ENCODE results near the gene HLA-DMA.

HLA-DMA gene

DNA sequence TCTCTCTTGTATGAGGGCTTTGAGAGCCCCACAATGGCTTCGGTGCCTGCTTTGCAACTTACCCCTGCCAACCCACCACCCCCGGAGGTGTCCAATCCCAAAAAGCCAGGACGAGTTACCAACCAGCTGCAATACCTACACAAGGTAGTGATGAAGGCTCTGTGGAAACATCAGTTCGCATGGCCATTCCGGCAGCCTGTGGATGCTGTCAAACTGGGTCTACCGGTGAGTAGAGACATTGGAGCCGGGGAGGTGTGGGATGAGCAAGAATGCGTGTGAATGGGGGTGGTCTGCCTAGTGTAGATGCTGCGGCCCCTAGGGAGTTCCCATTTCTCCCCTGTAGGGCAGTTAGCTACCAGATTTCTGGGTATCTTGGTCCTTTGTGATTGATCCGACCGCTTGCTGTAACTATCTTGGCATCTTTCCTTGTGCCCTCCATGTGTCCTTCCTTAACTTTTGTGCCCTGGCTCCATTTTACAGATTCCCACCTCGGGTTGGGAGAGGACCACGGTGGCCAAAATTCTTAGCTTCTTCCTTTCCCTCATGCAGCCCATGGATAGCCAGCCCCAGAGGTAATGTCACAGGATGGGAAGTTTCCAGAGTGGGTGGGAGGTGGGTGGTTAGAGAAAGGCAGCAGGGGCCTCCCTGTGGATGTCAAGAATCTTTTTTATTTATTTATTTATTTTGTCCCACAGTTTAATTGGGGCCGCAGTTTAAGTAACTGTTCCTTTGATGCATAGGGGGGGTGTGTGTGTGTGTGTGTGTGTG, 21.8 kb upstream of the HLA-DMA start:
- no peak for DNase-seq (ENCODE audit: low spot score)

DNA sequence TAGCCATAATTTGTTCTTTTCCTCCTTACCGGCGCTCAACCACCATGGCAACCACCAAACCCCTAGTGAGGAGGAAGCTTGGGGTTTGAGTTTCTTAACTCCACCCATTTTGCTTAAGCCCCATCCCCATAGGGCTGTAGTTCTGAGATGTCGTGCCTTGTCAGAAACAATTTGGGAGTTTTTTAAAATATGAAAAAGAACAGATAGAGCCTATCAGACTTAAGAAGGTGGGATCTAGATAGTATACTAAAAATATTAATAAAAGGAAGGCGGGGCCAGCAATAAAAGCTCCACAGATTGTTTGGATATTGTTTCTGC, 21.1 kb upstream of the HLA-DMA start:
- DNase-seq (ENCODE audit: low spot score): no peak

DNA sequence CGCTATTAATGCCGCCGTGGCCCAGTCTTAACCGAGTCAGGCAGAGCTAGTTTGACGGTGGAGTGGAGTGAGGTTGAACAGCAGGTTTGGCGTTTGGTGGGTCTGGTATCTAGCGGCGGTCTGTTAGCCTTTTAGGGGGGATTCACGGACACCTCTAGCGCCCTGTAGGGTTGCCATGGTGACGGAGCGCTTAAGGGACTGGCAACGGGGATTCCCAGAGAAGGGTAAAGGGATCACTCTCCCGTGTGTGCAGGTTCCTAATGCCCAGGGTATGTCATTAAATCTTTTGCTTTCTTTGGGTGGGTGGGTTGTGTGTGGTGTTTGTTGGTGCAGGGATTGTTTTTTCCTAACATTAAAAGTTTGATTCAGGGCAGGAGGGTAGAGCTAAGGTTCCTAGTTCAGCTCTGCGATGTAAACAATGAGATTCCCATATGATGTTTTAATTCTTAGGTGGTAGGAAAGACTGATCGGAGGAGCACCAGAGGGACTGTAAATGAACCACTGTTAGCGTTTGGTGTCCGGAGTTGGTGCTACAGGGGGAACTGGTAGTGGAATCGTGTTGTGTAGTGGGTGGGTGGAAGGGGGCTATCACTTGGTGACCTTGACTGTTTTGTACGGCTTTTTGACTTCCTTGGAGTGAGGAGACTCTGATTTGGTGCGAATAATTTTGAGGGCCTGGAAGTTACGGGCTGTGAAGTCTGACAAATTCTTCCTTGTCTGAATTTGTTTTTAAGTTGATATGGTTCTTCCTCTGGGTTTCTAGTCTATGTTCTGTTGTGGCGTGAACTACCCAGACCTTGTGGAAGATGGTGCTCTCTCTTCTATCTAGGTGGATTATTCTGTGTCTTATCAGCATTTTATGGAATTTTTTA, 20.5 kb upstream of the HLA-DMA start:
- peak; percentile 74 for DNase-seq (ENCODE audit: low spot score)

DNA sequence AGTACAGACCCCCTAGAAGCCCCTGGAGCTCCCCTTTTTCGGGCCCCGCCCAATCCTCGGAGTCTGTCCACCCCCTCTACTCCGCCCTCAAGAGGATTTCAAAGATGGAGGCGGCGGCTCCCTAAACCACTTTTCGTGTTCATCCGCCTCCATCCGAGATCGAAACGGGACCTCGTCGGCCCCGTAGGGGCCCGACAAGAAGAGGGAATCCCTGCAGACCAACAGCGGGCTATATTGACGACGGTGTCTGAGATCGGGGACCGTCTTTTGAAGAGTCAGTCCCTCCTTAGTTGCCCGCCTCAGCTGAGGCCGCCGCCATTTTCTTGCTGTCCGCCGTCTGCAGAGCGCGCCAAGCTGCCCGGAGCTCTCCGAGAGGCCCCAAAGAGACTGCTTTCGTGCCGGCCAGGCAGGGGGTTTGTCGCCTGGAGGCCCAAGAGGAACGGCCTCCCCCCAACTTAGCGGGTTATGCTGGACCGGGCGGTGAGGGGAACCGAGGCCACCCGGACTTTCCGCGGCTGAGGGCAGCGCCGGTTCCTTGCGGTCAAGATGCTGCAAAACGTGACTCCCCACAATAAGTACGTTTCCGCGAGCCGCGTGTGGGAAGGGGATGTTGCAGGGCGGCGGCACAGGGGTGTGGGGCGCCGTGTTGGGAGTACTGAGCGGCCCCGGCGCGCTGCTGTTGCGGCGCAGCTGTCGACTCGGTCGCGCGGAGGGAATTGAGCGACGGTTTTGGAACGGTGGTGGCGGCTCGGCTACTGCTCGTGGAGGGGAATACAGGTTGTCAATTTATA, 19.7 kb upstream of the HLA-DMA start:
- DNase-seq (ENCODE audit: low spot score): peak; percentile 59

DNA sequence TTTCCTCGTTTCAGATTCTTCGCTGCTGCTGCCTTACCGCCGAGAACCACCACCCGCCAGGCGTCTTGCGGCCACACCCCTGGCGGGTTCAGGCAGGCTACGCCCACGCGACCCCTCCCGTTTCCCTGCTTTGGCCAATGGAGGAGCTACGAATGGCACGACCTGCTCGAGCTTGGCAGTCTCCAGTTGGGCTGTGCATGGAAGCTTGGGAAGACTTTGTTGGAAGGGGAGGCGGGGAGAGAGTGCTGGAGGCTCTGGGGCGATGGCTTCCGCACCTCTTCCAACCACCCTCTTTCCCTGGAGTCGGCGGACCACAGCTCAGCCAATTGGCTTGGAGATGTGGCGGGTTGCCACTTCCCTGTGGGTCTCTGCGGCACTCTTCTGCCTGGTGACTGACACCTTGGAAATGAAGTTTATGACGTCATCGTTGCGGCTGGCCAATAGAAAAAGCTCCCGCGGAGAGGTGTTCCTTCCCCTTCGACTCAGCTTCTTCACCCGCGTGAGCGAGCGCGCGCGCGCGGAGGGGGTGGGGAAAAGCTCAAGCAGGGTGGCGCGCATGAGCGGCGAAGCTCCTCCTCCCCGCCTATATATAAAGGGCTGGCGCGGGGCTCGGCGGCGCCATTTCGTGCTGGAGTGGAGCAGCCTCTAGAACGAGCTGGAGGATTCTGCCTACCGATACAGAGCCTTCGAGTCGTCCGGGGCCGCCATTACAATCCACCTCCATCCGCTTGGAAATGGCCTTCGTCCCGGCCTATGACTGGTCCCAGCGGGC, 18.9 kb upstream of the HLA-DMA start:
- peak; percentile 99 for DNase-seq (ENCODE audit: low spot score)

DNA sequence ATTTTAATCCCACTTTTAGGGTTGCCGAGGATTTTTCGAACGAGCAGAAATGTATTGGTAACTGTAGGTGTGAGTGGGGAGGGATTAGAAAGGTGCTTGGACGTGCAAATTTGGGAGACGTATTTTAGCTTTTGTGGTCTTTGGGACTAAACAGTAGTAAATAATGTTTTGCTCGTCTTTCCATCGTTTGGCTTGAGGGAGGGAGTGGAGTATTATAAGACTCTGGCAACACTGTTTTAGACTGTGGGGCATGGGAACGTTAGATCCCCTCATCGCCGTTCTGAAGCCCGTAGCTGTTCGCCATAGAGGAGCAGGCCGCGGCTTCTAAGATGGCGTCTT, 18.3 kb upstream of the HLA-DMA start:
- no peak for DNase-seq (ENCODE audit: low spot score)

DNA sequence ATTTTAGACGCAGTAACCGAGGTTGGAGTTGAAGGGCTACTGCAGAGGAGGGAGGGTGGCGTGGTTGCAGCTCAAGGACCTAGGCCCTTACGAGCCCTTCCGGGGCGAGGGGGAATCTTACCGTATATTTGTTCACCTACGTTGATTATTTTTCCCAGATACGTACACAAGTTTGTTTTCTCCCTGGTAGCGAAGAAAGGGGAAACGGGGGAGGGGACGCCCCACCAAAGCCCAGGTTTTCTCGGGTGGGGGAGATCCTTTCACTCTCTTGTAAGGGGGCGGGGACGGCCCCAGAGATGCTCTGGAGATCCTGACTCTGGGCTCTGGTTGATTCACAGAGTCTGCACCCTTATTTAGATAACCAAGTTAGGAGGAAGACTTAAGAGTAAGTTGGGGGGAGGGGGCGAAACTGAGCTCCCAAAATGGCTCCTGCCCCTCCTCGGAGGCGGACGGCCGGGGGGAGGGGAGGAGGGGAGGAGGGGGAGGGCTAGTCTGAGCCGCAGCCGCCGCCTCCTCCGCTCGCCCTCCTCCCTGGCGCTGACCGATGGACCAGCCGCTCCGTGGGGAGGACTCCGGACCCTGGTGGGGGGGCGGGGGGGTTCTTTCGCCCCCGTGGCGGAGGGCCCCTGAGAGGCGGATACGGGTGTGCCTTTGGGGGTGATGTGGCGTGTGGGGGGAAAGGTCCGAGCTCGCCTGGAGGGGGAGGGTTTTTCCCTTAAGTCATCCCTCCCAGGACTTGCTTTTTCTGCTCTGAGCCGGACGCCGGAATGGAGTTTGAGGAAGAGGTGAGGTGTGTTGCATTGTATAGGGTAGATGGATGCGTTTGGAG, 17.7 kb upstream of the HLA-DMA start:
- peak; percentile 86 for DNase-seq (ENCODE audit: low spot score)

DNA sequence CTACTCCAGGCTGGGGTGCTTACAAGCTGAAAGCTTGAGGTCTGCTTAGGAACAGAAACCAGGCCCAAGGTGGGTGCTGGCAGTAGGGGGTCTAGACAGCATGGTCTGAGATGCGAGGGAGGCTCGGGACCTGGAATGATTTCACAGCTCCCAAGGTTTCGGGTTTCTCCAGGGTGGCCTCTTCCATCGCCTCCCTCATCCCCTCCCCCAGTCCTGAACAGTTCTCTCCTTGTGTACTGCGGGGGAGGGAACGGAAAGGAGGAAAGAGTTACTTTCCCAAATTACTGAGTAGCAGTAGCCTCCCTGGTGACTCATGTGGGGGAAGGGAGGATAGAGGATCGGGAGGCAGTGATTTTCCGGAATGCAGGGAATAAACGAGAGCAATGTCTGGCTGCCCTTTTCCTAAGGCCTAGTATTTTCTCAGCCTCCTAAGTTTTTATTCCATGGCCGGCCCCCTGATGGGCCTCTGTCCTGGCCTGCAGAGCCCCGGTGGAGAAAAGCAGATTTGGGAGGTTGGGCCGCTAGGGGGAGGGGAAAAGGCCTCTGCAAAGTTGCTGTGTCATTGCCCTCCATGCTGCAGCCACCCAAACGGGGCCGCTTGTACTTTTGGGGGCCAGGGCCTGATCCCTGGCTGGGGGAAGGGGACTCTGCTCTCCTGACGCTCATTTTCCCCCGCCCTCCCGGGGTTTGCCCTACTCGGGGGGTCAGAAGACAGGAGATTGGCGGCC, 17.0 kb upstream of the HLA-DMA start:
- DNase-seq (ENCODE audit: low spot score): peak; percentile 87

DNA sequence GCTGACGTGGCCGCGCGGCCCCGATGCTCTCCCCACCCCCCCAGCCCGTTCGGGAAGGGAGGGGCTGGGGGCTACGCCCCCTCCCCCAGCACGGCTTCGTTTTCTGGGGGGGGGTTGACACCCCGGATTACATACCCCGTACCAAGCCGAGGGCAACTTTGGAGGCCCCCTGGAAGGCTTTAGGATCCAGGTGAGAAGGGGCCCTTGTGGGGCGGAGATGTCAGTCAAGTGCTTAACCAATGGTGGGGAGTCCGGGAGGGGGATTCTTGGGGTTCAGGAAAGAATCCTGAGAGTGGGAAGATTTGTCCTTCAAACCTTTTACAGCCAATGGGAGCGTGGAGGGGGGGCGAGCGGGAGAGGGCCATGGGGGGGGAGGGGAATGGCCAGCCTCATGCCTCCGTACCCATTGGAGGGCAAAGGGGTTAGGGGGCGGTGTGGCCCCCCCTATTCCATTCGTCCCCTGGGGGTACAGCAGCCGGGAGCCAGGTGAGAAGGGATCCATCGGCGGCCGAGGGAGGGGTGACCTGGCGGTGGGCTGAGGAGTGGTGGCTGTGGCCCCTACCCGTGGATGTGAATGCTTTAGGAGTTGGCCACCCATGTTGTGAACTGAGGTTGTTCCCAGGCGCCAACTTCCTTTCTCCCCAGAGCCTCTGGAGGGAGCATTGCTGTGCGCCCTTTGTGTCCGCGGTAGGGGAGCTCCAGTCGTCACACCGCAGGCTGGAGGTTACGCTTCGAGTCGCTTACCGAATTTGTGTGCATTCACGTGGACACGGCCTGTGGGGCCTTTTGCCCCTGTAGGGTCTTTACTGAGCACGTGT, 16.2 kb upstream of the HLA-DMA start:
- DNase-seq (ENCODE audit: low spot score): peak; percentile 86

DNA sequence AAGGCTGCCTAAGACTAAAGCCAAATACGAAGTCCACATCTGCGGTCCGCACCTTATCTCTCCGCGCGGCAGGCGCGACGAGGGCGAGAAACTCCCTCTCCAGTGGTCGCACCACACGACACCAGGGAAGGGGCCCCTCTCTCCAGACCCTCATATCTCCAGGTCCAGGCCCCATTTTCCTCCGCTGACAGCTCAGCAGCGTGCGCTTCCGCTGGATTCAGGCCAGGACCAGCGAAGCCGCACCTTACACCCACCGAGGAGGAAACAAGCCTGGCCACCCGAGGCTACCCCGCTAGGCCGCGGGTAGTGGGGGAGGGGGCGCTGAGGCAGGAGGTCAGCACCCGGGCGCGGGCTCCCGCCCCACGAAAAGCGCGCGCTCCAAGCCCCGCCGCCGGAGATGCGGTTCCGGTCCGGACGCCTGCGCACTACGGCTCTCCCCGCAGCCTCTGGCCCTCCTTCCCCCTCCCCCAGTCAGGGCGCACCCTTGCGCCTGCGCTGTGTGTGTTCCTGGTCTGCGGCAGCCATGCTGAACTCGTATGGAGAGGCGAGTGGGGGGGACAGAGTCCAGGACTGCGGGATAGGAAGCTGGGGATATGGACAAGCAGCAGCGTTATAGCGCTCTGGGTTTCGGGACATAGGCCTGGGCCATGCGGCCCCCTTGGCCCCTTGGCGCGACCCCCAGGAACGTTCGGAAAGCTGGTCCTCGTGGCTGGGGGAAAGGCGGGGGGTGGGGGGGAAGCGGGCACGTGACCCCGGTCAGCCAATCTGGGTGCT, 15.4 kb upstream of the HLA-DMA start, which contains the start of gene BRD2:
Gene BRD2, plus strand, starts transcription at position 502 of the 774 bp plus-strand sequence. CDS start 4,305 bp downstream, outside the sequence.
- DNase-seq (ENCODE audit: low spot score): peak; percentile 97

DNA sequence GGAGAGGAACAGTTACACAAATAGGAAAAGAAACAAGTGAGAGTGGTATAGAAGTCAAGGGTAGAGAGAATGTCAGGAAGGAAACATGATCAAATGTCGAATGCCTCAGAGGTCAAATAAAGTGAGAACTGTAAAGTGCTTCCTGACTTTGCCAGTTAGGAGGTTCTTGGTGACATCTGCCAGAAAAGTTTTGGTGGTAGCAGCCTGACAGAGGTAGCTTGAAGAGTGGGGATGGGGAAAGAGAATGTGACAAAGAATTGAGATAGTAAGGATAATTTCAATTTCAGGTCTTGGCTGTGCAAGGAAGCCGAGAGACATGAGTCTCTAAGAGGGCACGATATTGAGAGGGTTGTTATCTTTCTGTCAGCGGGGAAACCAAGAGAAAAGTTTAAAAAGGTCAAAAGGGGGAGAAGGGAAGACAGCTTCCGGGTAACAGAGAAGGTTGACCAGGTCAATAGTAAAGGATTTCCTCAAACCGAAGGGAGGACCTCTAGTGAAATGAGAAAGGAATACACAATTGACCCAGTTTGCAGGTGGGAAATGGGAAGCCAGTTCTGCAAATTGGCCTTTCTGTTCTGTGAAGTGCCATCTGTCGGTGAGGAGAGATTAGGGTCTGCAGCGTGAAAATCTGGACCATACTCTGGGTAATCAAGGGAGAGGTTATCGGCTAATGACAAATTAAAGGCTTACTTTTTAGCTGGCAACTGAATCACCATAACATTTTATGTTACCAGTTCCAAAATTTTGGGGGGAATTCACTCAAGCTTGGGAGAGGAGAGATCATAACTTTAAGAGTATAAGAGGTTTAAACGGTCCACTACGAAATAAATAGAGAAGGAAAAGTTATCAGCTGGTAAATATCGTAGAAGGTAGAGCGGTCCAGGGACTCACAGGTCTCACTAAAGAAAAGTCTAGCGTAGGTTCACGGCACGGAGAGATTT, 14.5 kb upstream of the HLA-DMA start:
- no peak for DNase-seq (ENCODE audit: low spot score)

DNA sequence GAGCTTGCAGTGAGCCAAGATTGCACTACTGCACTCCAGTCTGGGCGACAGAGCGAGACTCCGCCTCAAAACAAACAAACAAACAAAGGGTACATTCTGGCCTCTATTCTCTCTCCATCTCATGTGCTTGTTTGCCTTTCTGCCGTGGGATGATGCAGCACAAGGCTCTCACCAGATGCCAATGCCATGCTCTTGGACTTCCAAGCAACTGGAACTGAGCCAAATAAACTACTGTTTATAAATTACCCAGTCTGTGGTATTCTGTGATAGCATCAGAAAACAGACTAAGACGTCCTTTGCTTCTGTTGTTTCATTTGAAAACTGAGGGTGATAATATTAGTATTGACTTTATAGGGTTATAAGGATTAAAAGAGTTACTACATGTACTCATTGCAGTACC, 11.9 kb upstream of the HLA-DMA start:
- no peak for DNase-seq (ENCODE audit: low spot score)

DNA sequence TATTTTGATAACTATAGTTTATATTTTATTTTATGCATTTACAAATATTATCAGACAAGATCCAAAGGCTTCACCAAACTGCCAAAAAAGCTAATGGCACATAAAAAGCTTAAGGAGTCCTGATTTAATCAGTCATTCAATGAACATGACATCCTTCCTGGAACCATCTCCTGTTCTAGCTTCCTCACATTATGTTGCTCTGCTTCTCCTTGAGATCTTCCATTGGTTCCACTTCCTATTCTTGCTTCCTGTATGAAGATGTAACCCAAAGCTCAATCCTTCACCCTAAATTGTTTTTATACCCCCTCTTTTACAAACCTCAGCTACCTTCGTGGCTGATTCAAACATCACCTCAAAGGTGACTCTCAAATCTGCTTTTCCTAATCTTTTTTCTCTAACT, 11.0 kb upstream of the HLA-DMA start:
- no peak for DNase-seq (ENCODE audit: low spot score)

DNA sequence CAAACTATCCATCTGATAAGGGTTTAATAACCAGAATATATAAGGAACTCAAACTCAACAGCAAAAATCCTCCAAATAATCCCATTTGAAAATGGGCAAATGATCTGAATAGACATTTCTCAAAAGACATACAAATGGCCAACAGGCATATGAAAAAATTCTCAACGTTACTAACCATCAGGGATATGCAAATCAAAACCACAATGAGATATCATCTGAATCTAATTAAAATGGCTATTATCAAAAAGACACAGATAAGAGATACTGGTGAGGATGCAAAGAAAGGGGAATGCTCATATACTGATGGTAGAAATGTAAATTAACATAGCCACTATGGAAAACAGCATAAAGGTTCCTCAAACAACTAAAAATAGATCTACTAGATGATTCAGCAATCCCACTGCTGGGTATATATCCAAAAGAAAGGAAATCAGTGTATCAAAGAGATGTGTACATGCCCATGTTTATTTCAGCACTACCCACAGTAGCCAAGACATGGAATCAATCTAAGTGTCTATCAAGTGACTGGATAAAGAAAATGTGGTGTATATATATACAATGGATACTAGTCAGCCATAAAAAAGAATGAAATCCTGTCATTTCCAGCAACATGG, 9.4 kb upstream of the HLA-DMA start:
- DNase-seq (ENCODE audit: low spot score): no peak

DNA sequence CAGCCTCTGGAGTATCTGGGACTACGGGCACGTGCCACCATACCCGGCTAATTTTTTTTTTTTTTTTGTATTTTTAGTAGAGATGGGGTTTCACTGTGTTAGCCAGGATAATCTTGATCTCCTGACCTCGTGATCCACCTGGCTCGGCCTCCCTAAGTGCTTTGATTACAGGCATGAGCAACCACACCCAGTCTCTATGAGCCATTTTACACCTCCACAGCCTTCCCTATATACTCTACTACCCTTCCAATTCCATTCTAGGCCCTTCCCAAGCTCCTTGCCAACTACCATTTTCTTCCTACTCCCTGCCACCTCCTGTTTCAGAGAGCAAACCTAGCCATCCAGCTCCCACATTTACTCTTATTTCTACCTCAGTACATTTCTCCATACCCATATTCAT, 7.7 kb upstream of the HLA-DMA start:
- DNase-seq (ENCODE audit: low spot score): no peak

DNA sequence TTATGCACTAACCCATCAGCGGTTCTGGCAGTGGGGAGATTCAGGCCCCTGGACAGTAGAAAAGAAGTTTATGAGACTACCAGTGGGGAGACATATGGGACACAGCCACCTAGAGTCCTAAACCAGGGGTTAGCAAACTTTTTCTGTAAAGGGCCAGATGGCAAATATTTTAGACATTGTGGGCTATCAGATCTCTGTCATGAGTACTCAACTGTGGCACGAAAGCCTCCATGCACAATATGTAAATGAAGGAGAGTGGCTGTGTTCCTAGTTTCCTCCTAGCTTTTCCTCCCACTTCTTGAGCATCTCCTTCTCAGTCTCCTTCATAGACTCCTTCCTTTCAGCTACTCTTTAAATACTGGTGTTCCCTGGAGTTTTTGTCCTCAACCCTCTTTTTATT, 3.3 kb upstream of the HLA-DMA start:
- no peak for DNase-seq (ENCODE audit: low spot score)
